Lower leg skin (tissue), 4 donors: ENCODE measurements around the gene SHISA4. TPM values are rescaled to one million over a fixed set of nuclear protein-coding genes. Genes with fewer than 3 reads are reported as not detected.

Experiments
- DNase-seq, 2 donors: peaks; one replicate each; pipeline ENCODE4 v3.0.0-alpha.2; 2019; ENCODE audit warnings: low spot score in 2 of 2
- H3K4me3 ChIP-seq: fragments of 200-600 bp; sonication (generic); 2 replicates; pipeline ENCODE4 v1.5.1; 2017; ENCODE audit warnings: mild to moderate bottlenecking, low read depth; ENCODE audit not compliant: poor library complexity, severe bottlenecking
- POLR2A ChIP-seq, 2 donors: fragments of 450-650 bp; IDR thresholded peaks; one replicate each; pipeline ENCODE4 v1.6.1; 2016 to 2017; ENCODE audit warnings: antibody characterized with exemption in 2 of 2, mild to moderate bottlenecking in 1 of 2, moderate library complexity in 1 of 2
- WGBS, 2 donors: methylation state at CpG; one replicate each; pipeline ENCODE4 v1.1.5; 2018; 5-methylcytosine and 5-hydroxymethylcytosine counted together
- intact Hi-C: fragments of 100-400 bp; cut with DNase I; formaldehyde crosslinking; loops from one replicate; pipeline ENCODE4 v1.15.0; 2023; ENCODE audit warnings: low total_unique reads
- total RNA-seq, 4 donors: library from RNA; depleted of rRNA; stranded (reverse); fragments of >200 nt; gene quantifications; one replicate each; pipeline ENCODE4 v1.1.0, GENCODE V29; 2016
- TF ChIP-seq, protein P1 (sequence below), 3 donors: fragments of 450-650 bp; IDR thresholded peaks; one replicate each; pipeline ENCODE4 v1.5.1; 2016; ENCODE audit warnings: antibody characterized with exemption in 3 of 3, mild to moderate bottlenecking in 3 of 3, moderate library complexity in 2 of 3

Gene SHISA4
- total RNA-seq, 4 donors from 2014 or later, result 4.6 to 14.2 (median 7.2) TPM

DNA sequence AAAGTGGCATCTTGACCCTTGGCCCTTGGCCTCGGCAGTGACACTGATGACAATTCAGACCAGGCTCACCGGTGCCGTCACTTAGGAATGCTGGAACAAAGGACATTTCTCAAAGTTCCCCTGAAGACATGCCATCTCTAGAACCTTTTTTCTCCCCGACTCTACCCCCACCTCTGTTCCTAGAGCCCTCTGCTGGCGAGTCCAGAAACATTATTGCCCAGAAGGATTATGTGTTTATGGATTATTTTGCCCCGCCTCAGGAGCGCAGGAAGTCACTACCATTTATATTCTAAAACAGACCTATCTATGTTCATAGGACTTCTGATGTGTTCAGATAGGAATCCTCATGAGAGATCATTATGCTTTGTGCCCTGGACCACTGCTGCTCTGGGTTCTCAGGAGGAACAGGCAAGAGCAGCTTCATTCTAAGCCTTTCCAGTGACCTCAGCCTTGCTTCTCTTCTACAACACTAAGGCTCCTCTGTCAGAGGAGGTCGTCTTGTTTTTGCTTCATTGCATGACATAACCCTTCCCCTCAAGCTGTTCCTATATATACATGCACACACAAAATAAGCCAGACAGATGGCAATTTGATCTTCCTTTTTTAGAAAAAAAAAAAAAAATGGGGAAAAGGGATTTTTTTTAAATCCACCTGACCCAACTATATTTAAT, 12.4 kb upstream of the SHISA4 start:
- DNase-seq, result no peak
- 63 to 64% methylated on average over 8 of the region's 8 CpGs for WGBS, 2 donors
- no peak overlapping the region for H3K4me3 ChIP-seq
- intact Hi-C loops, result no loop called here
- no peak for TF ChIP-seq POLR2A (IDR thresholded peaks at IDR 0.05)
- TF ChIP-seq, protein P1, sequence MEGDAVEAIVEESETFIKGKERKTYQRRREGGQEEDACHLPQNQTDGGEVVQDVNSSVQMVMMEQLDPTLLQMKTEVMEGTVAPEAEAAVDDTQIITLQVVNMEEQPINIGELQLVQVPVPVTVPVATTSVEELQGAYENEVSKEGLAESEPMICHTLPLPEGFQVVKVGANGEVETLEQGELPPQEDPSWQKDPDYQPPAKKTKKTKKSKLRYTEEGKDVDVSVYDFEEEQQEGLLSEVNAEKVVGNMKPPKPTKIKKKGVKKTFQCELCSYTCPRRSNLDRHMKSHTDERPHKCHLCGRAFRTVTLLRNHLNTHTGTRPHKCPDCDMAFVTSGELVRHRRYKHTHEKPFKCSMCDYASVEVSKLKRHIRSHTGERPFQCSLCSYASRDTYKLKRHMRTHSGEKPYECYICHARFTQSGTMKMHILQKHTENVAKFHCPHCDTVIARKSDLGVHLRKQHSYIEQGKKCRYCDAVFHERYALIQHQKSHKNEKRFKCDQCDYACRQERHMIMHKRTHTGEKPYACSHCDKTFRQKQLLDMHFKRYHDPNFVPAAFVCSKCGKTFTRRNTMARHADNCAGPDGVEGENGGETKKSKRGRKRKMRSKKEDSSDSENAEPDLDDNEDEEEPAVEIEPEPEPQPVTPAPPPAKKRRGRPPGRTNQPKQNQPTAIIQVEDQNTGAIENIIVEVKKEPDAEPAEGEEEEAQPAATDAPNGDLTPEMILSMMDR (IDR thresholded peaks at IDR 0.05), result no peak

GRCh38 chr1:201877877-201878401, 10.8 kb upstream of the SHISA4 start:
- no peak for DNase-seq
- TF ChIP-seq, protein P1 (IDR thresholded peaks at IDR 0.05), result no peak
- TF ChIP-seq POLR2A (IDR thresholded peaks at IDR 0.05), result no peak
- H3K4me3 ChIP-seq, result no peak overlapping the region
- 33 to 35% methylated on average over 6 of the region's 6 CpGs for WGBS, 2 donors
- intact Hi-C loops, result no loop called here

DNA sequence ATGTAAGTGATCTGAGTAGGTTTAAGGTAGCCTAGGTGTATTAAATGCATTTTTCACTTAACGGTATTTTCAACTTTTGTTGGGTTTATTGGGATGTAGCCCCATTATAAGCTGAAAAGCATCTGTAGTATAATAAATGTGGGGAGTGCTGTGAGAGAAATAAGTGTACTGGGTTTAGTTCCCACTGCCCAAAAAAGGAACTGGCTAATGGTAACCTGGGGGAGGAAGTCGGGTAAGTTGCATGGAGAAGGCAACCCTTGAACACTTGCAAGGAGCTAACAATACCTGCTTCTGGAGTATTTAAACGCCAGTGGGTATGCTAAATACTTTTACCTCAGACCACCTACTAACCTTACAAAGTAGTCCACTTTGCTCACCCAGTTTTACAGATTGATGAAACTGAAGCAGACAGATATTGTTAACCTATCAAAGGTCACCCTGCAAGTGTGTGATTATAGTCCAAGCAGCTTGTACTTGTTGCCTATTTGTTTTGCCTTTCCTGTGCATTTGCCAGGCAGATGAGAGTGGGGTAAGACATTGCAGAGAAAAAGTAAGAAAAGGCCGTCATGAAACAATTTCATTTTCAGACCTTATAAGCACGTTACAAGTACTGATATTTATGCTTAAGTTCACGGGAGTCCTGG, 7.6 kb upstream of the SHISA4 start:
- intact Hi-C loops, result no loop called here
- 75 to 82% methylated on average over 6 of the region's 6 CpGs for WGBS, 2 donors
- no peak overlapping the region for H3K4me3 ChIP-seq
- no peak for TF ChIP-seq POLR2A (IDR thresholded peaks at IDR 0.05)
- TF ChIP-seq, protein P1 (IDR thresholded peaks at IDR 0.05), result no peak
- no peak for DNase-seq

DNA sequence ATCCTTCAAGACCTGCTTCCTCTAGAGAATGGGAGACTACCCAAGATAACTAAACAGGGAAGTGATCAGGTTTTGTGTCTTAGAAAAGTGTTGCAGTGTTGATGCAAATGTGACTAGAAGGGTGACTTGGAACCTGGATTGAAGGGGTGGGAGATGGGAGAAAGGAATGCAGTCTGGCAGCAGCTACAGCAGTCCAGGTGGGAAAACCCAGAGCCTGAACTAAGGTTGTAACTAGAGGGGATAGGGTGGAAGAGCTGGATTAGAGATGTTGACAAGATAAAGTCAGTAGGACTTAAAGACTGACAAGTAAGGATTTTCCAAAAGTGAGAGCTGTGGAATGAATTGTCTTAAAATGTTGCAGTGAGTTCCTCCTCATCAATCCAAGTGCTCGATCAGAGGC, 7.1 kb upstream of the SHISA4 start:
- intact Hi-C loops, result no loop called here
- TF ChIP-seq POLR2A (IDR thresholded peaks at IDR 0.05), result no peak
- TF ChIP-seq, protein P1 (IDR thresholded peaks at IDR 0.05), result no peak
- 63 to 75% methylated on average over 1 of the region's 1 CpG for WGBS, 2 donors
- H3K4me3 ChIP-seq, result no peak overlapping the region
- DNase-seq, result no peak

- WGBS, 2 donors, result 39 to 52% methylated on average over 2 of the region's 2 CpGs
- intact Hi-C loops, result no loop called here
- peak in 1 of 2 donors; percentile 75 for DNase-seq
- H3K4me3 ChIP-seq, result no peak overlapping the region
- no peak for TF ChIP-seq POLR2A (IDR thresholded peaks at IDR 0.05)
- TF ChIP-seq, protein P1 (IDR thresholded peaks at IDR 0.05), result no peak
Observed at GRCh38 chr1:201882665-201883132, 6.0 kb upstream of the SHISA4 start.
